ENCODE data around the gene PTPRS. TPM values are rescaled to one million over a fixed set of nuclear protein-coding genes. Genes with fewer than 3 reads are reported as not detected.

The PTPRS gene
- total and polyA plus RNA-seq, 9 of the 15 experiments (the other 6 are each of a cell fraction or from before 2014, with no cell fraction given), result 1.1 to 49.4 (median 14.1) TPM

DNA sequence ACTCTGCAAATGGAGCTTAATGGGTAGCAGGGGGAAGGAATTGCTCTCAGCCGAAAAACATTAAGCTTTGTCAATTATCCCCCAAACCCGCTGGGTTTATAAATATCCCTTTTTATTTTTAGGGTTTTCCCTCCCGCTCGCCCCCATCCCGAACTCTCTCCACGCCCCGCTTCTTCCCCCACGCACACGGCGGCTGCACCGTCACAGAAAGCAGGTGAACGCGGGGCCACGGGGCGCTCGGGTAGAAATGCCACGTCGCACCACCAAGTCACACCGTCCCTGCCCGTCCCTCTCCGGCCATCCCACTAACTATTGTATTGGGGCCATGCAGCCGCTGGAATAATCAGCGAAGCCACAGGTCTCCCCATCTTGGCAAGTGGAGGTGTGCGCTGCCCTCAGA lies 3.5 kb downstream of the PTPRS start:
- H3K27me3 ChIP-seq (ENCODE audit: control insufficient read depth in 2 of 2, insufficient read depth in 2 of 2, low read length in 2 of 2), result peaks cover 18 to 43% of the 10 kb centered on the region in 2 experiments
- FAIRE-seq, result no peak
- no peak overlapping the region for H3K4me3 ChIP-seq
- H2AFZ ChIP-seq (ENCODE audit: low read depth, low read length), result no peak overlapping the region
- ChIA-PET POLR2A (interaction anchor here (0.6 kb wide), 4 partner anchors 15 to 532 kb away, joined by 3 read pairs; no protein-coding TSS in a partner anchor), CTCF (ENCODE audit: low intra/inter-chr PET ratio) (no interaction called here)
- no peak overlapping the region for H3K27ac ChIP-seq (ENCODE audit: extremely low read depth, low read depth, low read length)
- intact Hi-C loops (cut with micrococcal nuclease) (no loop called here), in situ Hi-C loops (cut with MboI) (no loop called here)
- H3K4me1 ChIP-seq (replicated peaks in 1 of 2; ENCODE audit: control insufficient read depth in 2 of 2, insufficient read depth in 2 of 2, low read length in 2 of 2), result peaks cover 4 to 49% of the 10 kb centered on the region in 2 experiments; a peak in 4 of 5 replicates
- H3K79me2 ChIP-seq (ENCODE audit: control insufficient read depth, insufficient read depth, low read length), result no peaks in the 10 kb centered on the region
- no peak for ATAC-seq
- no peak overlapping the region for H3K9ac ChIP-seq (ENCODE audit: insufficient read depth in 1 of 2, low read depth in 2 of 2, low read length in 2 of 2)
- no peak overlapping the region for H3K4me2 ChIP-seq (ENCODE audit: insufficient read depth, low read length)
- no TSS peak for BruUV-seq (replicated peaks)
- peaks cover 6% of the 10 kb centered on the region; the same call in 1 of the 2 replicates for H4K20me1 ChIP-seq (replicated peaks; ENCODE audit: control insufficient read depth, insufficient read depth, low read length)
- no peaks in the 10 kb centered on the region for H3K9me3 ChIP-seq (replicated peaks; ENCODE audit: control insufficient read depth, insufficient read depth, low read depth, low read length)
- 63% methylated on average over 20 of the region's 24 CpGs for WGBS (ENCODE audit: insufficient coverage, low coverage, missing lambda C conversion rate)
- no peaks in the 10 kb centered on the region for H3K36me3 ChIP-seq (ENCODE audit: control insufficient read depth, insufficient read depth, low read length)
- H3K9me1 ChIP-seq (ENCODE audit: control insufficient read depth, insufficient read depth, low read length), result no peaks in the 10 kb centered on the region
- DNase-seq (ENCODE audit: extremely low read depth in 1 of 4, low spot score in 3 of 4), result no peak
- TF ChIP-seq ZNF282 (CRISPR knock-in tag; IDR thresholded peaks at IDR 0.05), result no peak
- TF ChIP-seq TEAD2 (tag; IDR thresholded peaks at IDR 0.05), result no peak
- no peak for TF ChIP-seq ETV5 (CRISPR knock-in tag; IDR thresholded peaks at IDR 0.05; ENCODE audit: low read depth)
- TF ChIP-seq NR2C2 (CRISPR knock-in tag; IDR thresholded peaks at IDR 0.05), result no peak
- TF ChIP-seq NR2C2 (tag; IDR thresholded peaks at IDR 0.05), result no peak
- no peak for TF ChIP-seq MXI1 (IDR thresholded peaks at IDR 0.05; ENCODE audit: low read depth, low read length)
- TF ChIP-seq SAP30 (IDR thresholded peaks at IDR 0.05; ENCODE audit: borderline replicate concordance, insufficient read depth, low read depth, low read length, poor library complexity, severe bottlenecking), result no peak
- TF ChIP-seq, protein P1, sequence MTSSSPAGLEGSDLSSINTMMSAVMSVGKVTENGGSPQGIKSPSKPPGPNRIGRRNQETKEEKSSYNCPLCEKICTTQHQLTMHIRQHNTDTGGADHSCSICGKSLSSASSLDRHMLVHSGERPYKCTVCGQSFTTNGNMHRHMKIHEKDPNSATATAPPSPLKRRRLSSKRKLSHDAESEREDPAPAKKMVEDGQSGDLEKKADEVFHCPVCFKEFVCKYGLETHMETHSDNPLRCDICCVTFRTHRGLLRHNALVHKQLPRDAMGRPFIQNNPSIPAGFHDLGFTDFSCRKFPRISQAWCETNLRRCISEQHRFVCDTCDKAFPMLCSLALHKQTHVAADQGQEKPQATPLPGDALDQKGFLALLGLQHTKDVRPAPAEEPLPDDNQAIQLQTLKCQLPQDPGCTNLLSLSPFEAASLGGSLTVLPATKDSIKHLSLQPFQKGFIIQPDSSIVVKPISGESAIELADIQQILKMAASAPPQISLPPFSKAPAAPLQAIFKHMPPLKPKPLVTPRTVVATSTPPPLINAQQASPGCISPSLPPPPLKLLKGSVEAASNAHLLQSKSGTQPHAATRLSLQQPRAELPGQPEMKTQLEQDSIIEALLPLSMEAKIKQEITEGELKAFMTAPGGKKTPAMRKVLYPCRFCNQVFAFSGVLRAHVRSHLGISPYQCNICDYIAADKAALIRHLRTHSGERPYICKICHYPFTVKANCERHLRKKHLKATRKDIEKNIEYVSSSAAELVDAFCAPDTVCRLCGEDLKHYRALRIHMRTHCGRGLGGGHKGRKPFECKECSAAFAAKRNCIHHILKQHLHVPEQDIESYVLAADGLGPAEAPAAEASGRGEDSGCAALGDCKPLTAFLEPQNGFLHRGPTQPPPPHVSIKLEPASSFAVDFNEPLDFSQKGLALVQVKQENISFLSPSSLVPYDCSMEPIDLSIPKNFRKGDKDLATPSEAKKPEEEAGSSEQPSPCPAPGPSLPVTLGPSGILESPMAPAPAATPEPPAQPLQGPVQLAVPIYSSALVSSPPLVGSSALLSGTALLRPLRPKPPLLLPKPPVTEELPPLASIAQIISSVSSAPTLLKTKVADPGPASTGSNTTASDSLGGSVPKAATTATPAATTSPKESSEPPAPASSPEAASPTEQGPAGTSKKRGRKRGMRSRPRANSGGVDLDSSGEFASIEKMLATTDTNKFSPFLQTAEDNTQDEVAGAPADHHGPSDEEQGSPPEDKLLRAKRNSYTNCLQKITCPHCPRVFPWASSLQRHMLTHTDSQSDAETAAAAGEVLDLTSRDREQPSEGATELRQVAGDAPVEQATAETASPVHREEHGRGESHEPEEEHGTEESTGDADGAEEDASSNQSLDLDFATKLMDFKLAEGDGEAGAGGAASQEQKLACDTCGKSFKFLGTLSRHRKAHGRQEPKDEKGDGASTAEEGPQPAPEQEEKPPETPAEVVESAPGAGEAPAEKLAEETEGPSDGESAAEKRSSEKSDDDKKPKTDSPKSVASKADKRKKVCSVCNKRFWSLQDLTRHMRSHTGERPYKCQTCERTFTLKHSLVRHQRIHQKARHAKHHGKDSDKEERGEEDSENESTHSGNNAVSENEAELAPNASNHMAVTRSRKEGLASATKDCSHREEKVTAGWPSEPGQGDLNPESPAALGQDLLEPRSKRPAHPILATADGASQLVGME (CRISPR knock-in tag; IDR thresholded peaks at IDR 0.05), result no peak
- no peak for TF ChIP-seq LEF1 (IDR thresholded peaks at IDR 0.05)
- no peak for TF ChIP-seq NR2C1 (IDR thresholded peaks at IDR 0.05)
- no peak for TF ChIP-seq NR2C1 (tag; IDR thresholded peaks at IDR 0.05)
- no peak for TF ChIP-seq ZNF121 (CRISPR knock-in tag; conservative IDR thresholded peaks at IDR 0.05)
- TF ChIP-seq ATF6 (CRISPR knock-in tag; IDR thresholded peaks at IDR 0.05), result no peak
- TF ChIP-seq ZNF668 (CRISPR knock-in tag; IDR thresholded peaks at IDR 0.05), result no peak
- TF ChIP-seq SNRNP70 (optimal IDR thresholded peaks at IDR 0.05; ENCODE audit: low read depth, low read length), result no peak

Data from K562 (cell line).